GM23338 (cell line): ENCODE results near the gene KBTBD4. TPM values are rescaled to one million over a fixed set of nuclear protein-coding genes. Genes with fewer than 3 reads are reported as not detected.

ENCODE experiments used
- ATAC-seq: fragments of 200-7000 bp; cut with Tn5 transposase; 3 replicates; pipeline ENCODE4 v1.9.1; 2020
- DNase-seq: peaks from one replicate; pipeline ENCODE4 v3.0.0-alpha.2; 2015; ENCODE audit warnings: low spot score
- H2AFZ ChIP-seq: fragments of 200-600 bp; sonication (generic); 2 replicates; pipeline ENCODE4 v1.8.0; 2016; ENCODE audit warnings: antibody characterized with exemption, mild to moderate bottlenecking, moderate library complexity
- H3F3A ChIP-seq: fragments of 200-600 bp; sonication (generic); replicated peaks from 2 replicates; pipeline ENCODE4 v1.8.0; 2017; ENCODE audit warnings: antibody characterized with exemption, mixed run types, low read depth
- H3K27ac ChIP-seq: fragments of 200-600 bp; sonication (generic); 2 replicates; pipeline ENCODE4 v1.6.1; 2016; ENCODE audit warnings: low read depth
- H3K27me3 ChIP-seq: fragments of 200-600 bp; sonication (generic); 2 replicates; pipeline ENCODE4 v1.8.0; 2016; ENCODE audit warnings: mild to moderate bottlenecking, mixed run types, moderate library complexity; ENCODE audit not compliant: insufficient read depth
- H3K36me3 ChIP-seq: fragments of 200-600 bp; sonication (generic); 2 replicates; pipeline ENCODE4 v1.8.0; 2016; ENCODE audit warnings: mild to moderate bottlenecking; ENCODE audit not compliant: insufficient read depth
- H3K4me1 ChIP-seq: fragments of 200-600 bp; sonication (generic); 2 replicates; pipeline ENCODE4 v1.8.0; 2016; ENCODE audit warnings: mild to moderate bottlenecking, moderate library complexity; ENCODE audit not compliant: insufficient read depth
- H3K4me2 ChIP-seq: fragments of 200-600 bp; sonication (generic); 2 replicates; pipeline ENCODE4 v1.7.1; 2017; ENCODE audit warnings: mixed run types
- H3K4me3 ChIP-seq: fragments of 200-600 bp; sonication (generic); 2 replicates; pipeline ENCODE4 v1.6.1; 2016; ENCODE audit warnings: mixed run types
- H3K79me2 ChIP-seq: fragments of 200-600 bp; sonication (generic); replicated peaks from 2 replicates; pipeline ENCODE4 v1.8.0; 2017; ENCODE audit warnings: mild to moderate bottlenecking; ENCODE audit not compliant: insufficient read depth
- H3K9me2 ChIP-seq: fragments of 200-600 bp; sonication (generic); 2 replicates; pipeline ENCODE4 v1.8.0; 2017; ENCODE audit not compliant: insufficient read depth
- H4K20me1 ChIP-seq: fragments of 200-600 bp; sonication (generic); replicated peaks from 2 replicates; pipeline ENCODE4 v1.8.0; 2017; ENCODE audit warnings: mild to moderate bottlenecking; ENCODE audit not compliant: insufficient read depth
- H3K27ac Mint-ChIP-seq: 2 replicates; pipeline ENCODE4 v1.8.0; 2020; ENCODE audit warnings: inconsistent platforms, mild to moderate bottlenecking, moderate library complexity, mixed read lengths
- H3K27me3 Mint-ChIP-seq: 3 replicates; pipeline ENCODE4 v1.8.0; 2022; ENCODE audit warnings: low read depth, mild to moderate bottlenecking, moderate library complexity, mixed read lengths, inconsistent platforms; ENCODE audit not compliant: insufficient read depth, poor library complexity
- H3K36me3 Mint-ChIP-seq: 3 replicates; pipeline ENCODE4 v1.8.0; 2021; ENCODE audit warnings: low read depth, mild to moderate bottlenecking, inconsistent platforms, moderate library complexity, mixed read lengths
- H3K4me1 Mint-ChIP-seq: 3 replicates; pipeline ENCODE4 v1.8.0; 2020; ENCODE audit warnings: mild to moderate bottlenecking, inconsistent platforms, mixed read lengths
- H3K4me3 Mint-ChIP-seq: 3 replicates; pipeline ENCODE4 v1.8.0; 2021; ENCODE audit warnings: moderate library complexity, mild to moderate bottlenecking, inconsistent platforms, mixed read lengths
- H3K9me3 Mint-ChIP-seq: 3 replicates; pipeline ENCODE4 v1.8.0; 2020; ENCODE audit warnings: moderate library complexity, mild to moderate bottlenecking, inconsistent platforms, mixed read lengths
- CREB1 ChIP-seq: fragments of 250-450 bp; sonication (Bioruptor Pico); IDR thresholded peaks from 2 replicates; pipeline ENCODE4 v1.5.0; 2020; ENCODE audit warnings: low read depth, mild to moderate bottlenecking, moderate library complexity
- CTCF ChIP-seq, 2 experiments: fragments of 200-600 bp in 1 of 2; sonication (generic) in 1 of 2; conservative IDR thresholded peaks; 2 replicates each; pipeline versions ENCODE4 v1.5.1 to v1.6.1; 2016 to 2017; ENCODE audit warnings: antibody characterized with exemption in 2 of 2, low read depth in 2 of 2, mild to moderate bottlenecking in 2 of 2, moderate library complexity in 1 of 2
- STAT1 ChIP-seq: IDR thresholded peaks from one replicate; pipeline ENCODE4 v1.6.1; 2016; ENCODE audit warnings: antibody characterized with exemption; ENCODE audit not compliant: unreplicated experiment
- ZNF331 ChIP-seq: fragments of 250-450 bp; sonication (Bioruptor Pico); IDR thresholded peaks from 2 replicates; pipeline ENCODE4 v1.5.0; 2020; ENCODE audit warnings: low read depth, mild to moderate bottlenecking, moderate library complexity
- polyA plus RNA-seq: library from polyadenylated mRNA; unstranded; fragments of >200 nt; fragmentation: Nextera tagmentation; extraction: Ambion mirVana; gene quantifications from 2 replicates; pipeline ENCODE4 v1.2.1, GENCODE V29; 2016
- total RNA-seq: library from RNA; depleted of rRNA; stranded (reverse); fragments of >200 nt; shearing (Covaris generic); gene quantifications from 2 replicates; pipeline ENCODE4 v1.2.3, GENCODE V29; 2014
- TF ChIP-seq, protein P1 (sequence below): IDR thresholded peaks from one replicate; pipeline ENCODE4 v1.6.1; 2018; ENCODE audit warnings: antibody characterized with exemption; ENCODE audit not compliant: unreplicated experiment
- TF ChIP-seq, protein P2 (sequence below): IDR thresholded peaks from 2 replicates; pipeline ENCODE4 v1.6.1; 2016; ENCODE audit warnings: antibody characterized with exemption

The KBTBD4 gene
- total and polyA plus RNA-seq, 2 experiments from 2014 or later, result 5.8 to 16.6 TPM

GRCh38 chr11:47533690-47534151 is 45.0 kb downstream of the KBTBD4 start (continued):
- TF ChIP-seq, protein P1, sequence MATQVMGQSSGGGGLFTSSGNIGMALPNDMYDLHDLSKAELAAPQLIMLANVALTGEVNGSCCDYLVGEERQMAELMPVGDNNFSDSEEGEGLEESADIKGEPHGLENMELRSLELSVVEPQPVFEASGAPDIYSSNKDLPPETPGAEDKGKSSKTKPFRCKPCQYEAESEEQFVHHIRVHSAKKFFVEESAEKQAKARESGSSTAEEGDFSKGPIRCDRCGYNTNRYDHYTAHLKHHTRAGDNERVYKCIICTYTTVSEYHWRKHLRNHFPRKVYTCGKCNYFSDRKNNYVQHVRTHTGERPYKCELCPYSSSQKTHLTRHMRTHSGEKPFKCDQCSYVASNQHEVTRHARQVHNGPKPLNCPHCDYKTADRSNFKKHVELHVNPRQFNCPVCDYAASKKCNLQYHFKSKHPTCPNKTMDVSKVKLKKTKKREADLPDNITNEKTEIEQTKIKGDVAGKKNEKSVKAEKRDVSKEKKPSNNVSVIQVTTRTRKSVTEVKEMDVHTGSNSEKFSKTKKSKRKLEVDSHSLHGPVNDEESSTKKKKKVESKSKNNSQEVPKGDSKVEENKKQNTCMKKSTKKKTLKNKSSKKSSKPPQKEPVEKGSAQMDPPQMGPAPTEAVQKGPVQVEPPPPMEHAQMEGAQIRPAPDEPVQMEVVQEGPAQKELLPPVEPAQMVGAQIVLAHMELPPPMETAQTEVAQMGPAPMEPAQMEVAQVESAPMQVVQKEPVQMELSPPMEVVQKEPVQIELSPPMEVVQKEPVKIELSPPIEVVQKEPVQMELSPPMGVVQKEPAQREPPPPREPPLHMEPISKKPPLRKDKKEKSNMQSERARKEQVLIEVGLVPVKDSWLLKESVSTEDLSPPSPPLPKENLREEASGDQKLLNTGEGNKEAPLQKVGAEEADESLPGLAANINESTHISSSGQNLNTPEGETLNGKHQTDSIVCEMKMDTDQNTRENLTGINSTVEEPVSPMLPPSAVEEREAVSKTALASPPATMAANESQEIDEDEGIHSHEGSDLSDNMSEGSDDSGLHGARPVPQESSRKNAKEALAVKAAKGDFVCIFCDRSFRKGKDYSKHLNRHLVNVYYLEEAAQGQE, result no peak
- TF ChIP-seq ZNF331 (no peak), STAT1 (no peak)
- TF ChIP-seq, protein P2, sequence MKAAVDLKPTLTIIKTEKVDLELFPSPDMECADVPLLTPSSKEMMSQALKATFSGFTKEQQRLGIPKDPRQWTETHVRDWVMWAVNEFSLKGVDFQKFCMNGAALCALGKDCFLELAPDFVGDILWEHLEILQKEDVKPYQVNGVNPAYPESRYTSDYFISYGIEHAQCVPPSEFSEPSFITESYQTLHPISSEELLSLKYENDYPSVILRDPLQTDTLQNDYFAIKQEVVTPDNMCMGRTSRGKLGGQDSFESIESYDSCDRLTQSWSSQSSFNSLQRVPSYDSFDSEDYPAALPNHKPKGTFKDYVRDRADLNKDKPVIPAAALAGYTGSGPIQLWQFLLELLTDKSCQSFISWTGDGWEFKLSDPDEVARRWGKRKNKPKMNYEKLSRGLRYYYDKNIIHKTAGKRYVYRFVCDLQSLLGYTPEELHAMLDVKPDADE, result no peak

GRCh38 chr11:47532597-47533213 is 46.1 kb downstream of the KBTBD4 start:
- no peaks in the 10 kb centered on the region for H3K36me3 ChIP-seq
- TF ChIP-seq, protein P1, result no peak
- TF ChIP-seq CTCF (conservative IDR thresholded peaks at IDR 0.05; ENCODE audit: low read depth in 2 of 2), result no peak
- TF ChIP-seq, protein P2, result no peak
- no peak for TF ChIP-seq CREB1 (CRISPR knock-in tag)
- TF ChIP-seq STAT1, result no peak

More at GRCh38 chr11:47532597-47533213, 46.1 kb downstream of the KBTBD4 start:
- Histone ChIP-seq H3F3A (no peaks in the 10 kb centered on the region), H3K4me2 (no peak overlapping the region), H4K20me1 (peaks cover 85% of the 10 kb centered on the region), H3K79me2 (peaks cover 100% of the 10 kb centered on the region), H3K4me3 (no peak overlapping the region), H3K27ac (peak overlapping the region; percentile 11; the same call in 1 of the 2 replicates), H2AFZ (no peak overlapping the region), H3K4me1 (peaks cover 17% of the 10 kb centered on the region), H3K27me3 (no peaks in the 10 kb centered on the region), H3K9me2 (no peaks in the 10 kb centered on the region)
- Mint-ChIP-seq H3K36me3 (peaks cover 15% of the 10 kb centered on the region; the same call in 2 of the 3 replicates), H3K9me3 (no peaks in the 10 kb centered on the region), H3K27me3 (peaks cover 1% of the 10 kb centered on the region), H3K4me3 (no peak overlapping the region), H3K4me1 (peaks cover 12% of the 10 kb centered on the region), H3K27ac (no peak overlapping the region)
- ATAC-seq (peak; percentile 37; the same call in 1 of the 3 replicates), DNase-seq (no peak)
